Measurements from ENCODE around the gene SLC5A1.

- TF ChIP-seq, protein P1, sequence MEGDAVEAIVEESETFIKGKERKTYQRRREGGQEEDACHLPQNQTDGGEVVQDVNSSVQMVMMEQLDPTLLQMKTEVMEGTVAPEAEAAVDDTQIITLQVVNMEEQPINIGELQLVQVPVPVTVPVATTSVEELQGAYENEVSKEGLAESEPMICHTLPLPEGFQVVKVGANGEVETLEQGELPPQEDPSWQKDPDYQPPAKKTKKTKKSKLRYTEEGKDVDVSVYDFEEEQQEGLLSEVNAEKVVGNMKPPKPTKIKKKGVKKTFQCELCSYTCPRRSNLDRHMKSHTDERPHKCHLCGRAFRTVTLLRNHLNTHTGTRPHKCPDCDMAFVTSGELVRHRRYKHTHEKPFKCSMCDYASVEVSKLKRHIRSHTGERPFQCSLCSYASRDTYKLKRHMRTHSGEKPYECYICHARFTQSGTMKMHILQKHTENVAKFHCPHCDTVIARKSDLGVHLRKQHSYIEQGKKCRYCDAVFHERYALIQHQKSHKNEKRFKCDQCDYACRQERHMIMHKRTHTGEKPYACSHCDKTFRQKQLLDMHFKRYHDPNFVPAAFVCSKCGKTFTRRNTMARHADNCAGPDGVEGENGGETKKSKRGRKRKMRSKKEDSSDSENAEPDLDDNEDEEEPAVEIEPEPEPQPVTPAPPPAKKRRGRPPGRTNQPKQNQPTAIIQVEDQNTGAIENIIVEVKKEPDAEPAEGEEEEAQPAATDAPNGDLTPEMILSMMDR (IDR thresholded peaks at IDR 0.05) = no peak
- TF ChIP-seq EZH2 (IDR thresholded peaks at IDR 0.05; ENCODE audit: borderline replicate concordance, insufficient read depth, low read depth, low read length, poor library complexity, severe bottlenecking) = no peak
Observed at GRCh38 chr22:32075997-32076760, 33.1 kb downstream of the SLC5A1 start.
